ENCODE data around the gene OSTC.

- TF ChIP-seq POLR2A (IDR thresholded peaks at IDR 0.05; ENCODE audit: low read depth, low read length) (no peak), POLR2AphosphoS5 (IDR thresholded peaks at IDR 0.05; ENCODE audit: low read depth, low read length) (no peak), TAF1 (IDR thresholded peaks at IDR 0.05; ENCODE audit: low read depth, low read length) (no peak), PAX5 (IDR thresholded peaks at IDR 0.05; ENCODE audit: insufficient read depth, low read length, severe bottlenecking) (no peak), SPI1 (IDR thresholded peaks at IDR 0.05; ENCODE audit: low read depth, low read length) (no peak), POU2F2 (IDR thresholded peaks at IDR 0.05; ENCODE audit: low read depth, low read length) (no peak)
These were observed 65.9 kb downstream of the OSTC start for GRCh38 chr4:108716340-108716739.
